SK-N-SH treated with all-trans-retinoic acid at 6 μM for 48 hours (cell line): ENCODE measurements around the gene SERPINA12.

ENCODE experiments used
- CREB5 ChIP-seq: fragments of 250-450 bp; sonication (Bioruptor Pico); IDR thresholded peaks from 2 replicates; pipeline ENCODE4 v1.5.1; 2020; ENCODE audit warnings: low read depth, mild to moderate bottlenecking, moderate library complexity
- CSDC2 ChIP-seq: fragments of 250-450 bp; sonication (Bioruptor Pico); IDR thresholded peaks from 2 replicates; pipeline ENCODE4 v1.5.0; 2020; ENCODE audit warnings: mild to moderate bottlenecking, moderate library complexity
- ESRRG ChIP-seq: fragments of 250-450 bp; sonication (Bioruptor Pico); IDR thresholded peaks from 2 replicates; pipeline ENCODE4 v1.6.1; 2021; ENCODE audit warnings: mild to moderate bottlenecking
- PATZ1 ChIP-seq: fragments of 250-450 bp; sonication (Bioruptor Pico); IDR thresholded peaks from 2 replicates; pipeline ENCODE4 v1.8.0; 2020; ENCODE audit warnings: mild to moderate bottlenecking, moderate library complexity, borderline replicate concordance
- ZC3H10 ChIP-seq: fragments of 250-450 bp; sonication (Bioruptor Pico); IDR thresholded peaks from 2 replicates; pipeline ENCODE4 v1.5.1; 2021; ENCODE audit warnings: mild to moderate bottlenecking, moderate library complexity
- ZNF565 ChIP-seq: fragments of 450-650 bp; formaldehyde crosslinking; conservative IDR thresholded peaks from 2 replicates; pipeline ENCODE4 v1.5.0; 2020; ENCODE audit warnings: low read depth, mild to moderate bottlenecking, moderate library complexity

- TF ChIP-seq PATZ1 (CRISPR knock-in tag) = no peak
- TF ChIP-seq ESRRG = no peak
- TF ChIP-seq ZNF565 (CRISPR knock-in tag) = no peak
- no peak for TF ChIP-seq CSDC2 (CRISPR knock-in tag)
- TF ChIP-seq ZC3H10 (CRISPR knock-in tag) = no peak
- TF ChIP-seq CREB5 = no peak
These were observed 33.7 kb upstream of the SERPINA12 start for GRCh38 chr14:94542811-94543440.
